ENCODE data around the gene ASB6.
A peak's percentile ranks its signal among the peaks of the same experiment; 100 is the strongest.

ASB6 gene

GRCh38 chr9:129586245-129586644 lies 55.7 kb downstream of the ASB6 start:
- Histone ChIP-seq H2BK5ac (ENCODE audit: low read depth, low read length, poor library complexity, severe bottlenecking) (no peak overlapping the region), H3K9me3 (ENCODE audit: control insufficient read depth, low read length) (no peaks in the 10 kb centered on the region), H3K36me3 (ENCODE audit: control insufficient read depth in 1 of 2, insufficient read depth in 2 of 2, low read depth in 1 of 2, low read length in 2 of 2) (no peaks in the 10 kb centered on the region), H3K4me2 (ENCODE audit: low read length, poor library complexity, severe bottlenecking) (no peak overlapping the region), H3K27ac (ENCODE audit: low read length, poor library complexity, severe bottlenecking) (no peak overlapping the region), H4K8ac (ENCODE audit: low read length) (peak overlapping the region; percentile 72), H3K4me3 (ENCODE audit: insufficient read depth in 1 of 2, low read depth in 1 of 2, low read length in 2 of 2) (no peak overlapping the region), H2BK120ac (ENCODE audit: low read depth, low read length) (no peak overlapping the region), H3K4ac (ENCODE audit: low read depth in 1 of 2, low read length in 2 of 2) (peak overlapping the region in 1 of 2 experiments; percentile 7), H3K14ac (ENCODE audit: low read length in 2 of 2) (no peak overlapping the region), H2AFZ (ENCODE audit: low read depth, low read length) (no peak overlapping the region), H3K4me1 (ENCODE audit: control insufficient read depth, insufficient read depth, low read depth, low read length) (peaks cover 1% of the 10 kb centered on the region), H2BK12ac (ENCODE audit: low read length in 2 of 2) (no peak overlapping the region), H3K79me1 (replicated peaks; ENCODE audit: low read length, poor library complexity, severe bottlenecking) (no peaks in the 10 kb centered on the region), H3K23ac (ENCODE audit: low read length in 2 of 2) (no peak overlapping the region), H3K27me3 (ENCODE audit: control insufficient read depth in 1 of 2, insufficient read depth in 1 of 2, low read length in 2 of 2) (no peaks in the 10 kb centered on the region), H2BK15ac (ENCODE audit: low read depth, poor library complexity, severe bottlenecking) (no peak overlapping the region), H3K9ac (ENCODE audit: low read length) (no peak overlapping the region), H4K91ac (ENCODE audit: low read length) (no peak overlapping the region), H3K18ac (ENCODE audit: low read depth in 1 of 2, low read length in 2 of 2) (peak overlapping the region in 1 of 2 experiments; percentile 28), H2AK5ac (ENCODE audit: low read length, severe bottlenecking) (no peak overlapping the region)
- no CpG with 5 or more reads among the region's 1 CpG for WGBS
- no peak for DNase-seq

- Histone ChIP-seq H4K8ac (ENCODE audit: low read length) (no peak overlapping the region), H3K9ac (ENCODE audit: low read length) (no peak overlapping the region), H3K27me3 (ENCODE audit: control insufficient read depth in 1 of 2, insufficient read depth in 1 of 2, low read length in 2 of 2) (no peaks in the 10 kb centered on the region), H2BK15ac (ENCODE audit: low read depth, poor library complexity, severe bottlenecking) (no peak overlapping the region), H2BK5ac (ENCODE audit: low read depth, low read length, poor library complexity, severe bottlenecking) (no peak overlapping the region), H3K14ac (ENCODE audit: low read length in 2 of 2) (no peak overlapping the region), H2AK5ac (ENCODE audit: low read length, severe bottlenecking) (no peak overlapping the region), H2BK12ac (ENCODE audit: low read length in 2 of 2) (no peak overlapping the region), H3K27ac (ENCODE audit: low read length, poor library complexity, severe bottlenecking) (no peak overlapping the region), H3K18ac (ENCODE audit: low read depth in 1 of 2, low read length in 2 of 2) (no peak overlapping the region), H4K91ac (ENCODE audit: low read length) (no peak overlapping the region), H3K4me1 (ENCODE audit: control insufficient read depth, insufficient read depth, low read depth, low read length) (peaks cover 1% of the 10 kb centered on the region), H2AFZ (ENCODE audit: low read depth, low read length) (no peak overlapping the region), H3K4me3 (ENCODE audit: insufficient read depth in 1 of 2, low read depth in 1 of 2, low read length in 2 of 2) (no peak overlapping the region), H3K4ac (ENCODE audit: low read depth in 1 of 2, low read length in 2 of 2) (no peak overlapping the region), H2BK120ac (ENCODE audit: low read depth, low read length) (no peak overlapping the region), H3K9me3 (ENCODE audit: control insufficient read depth, low read length) (no peaks in the 10 kb centered on the region), H3K23ac (ENCODE audit: low read length in 2 of 2) (no peak overlapping the region), H3K36me3 (ENCODE audit: control insufficient read depth in 1 of 2, insufficient read depth in 2 of 2, low read depth in 1 of 2, low read length in 2 of 2) (no peaks in the 10 kb centered on the region), H3K4me2 (ENCODE audit: low read length, poor library complexity, severe bottlenecking) (no peak overlapping the region), H3K79me1 (replicated peaks; ENCODE audit: low read length, poor library complexity, severe bottlenecking) (no peaks in the 10 kb centered on the region)
- DNase-seq: no peak
- WGBS: no CpG with 5 or more reads among the region's 1 CpG
These were observed 56.6 kb downstream of the ASB6 start for GRCh38 chr9:129585352-129585751.

Data from mesenchymal stem cell (in vitro differentiated cells and primary cell).